ENCODE results near the gene UPF1. TPM values are rescaled to one million over a fixed set of nuclear protein-coding genes. Genes with fewer than 3 reads are reported as not detected.

Gene UPF1
- polyA plus RNA-seq, 3 donors = 2.6 to 43.7 (median 3.2) TPM

- no peak for TF ChIP-seq CTCF (IDR thresholded peaks at IDR 0.05)
Measured at GRCh38 chr19:18898607-18899408, 67.0 kb downstream of the UPF1 start.

GRCh38 chr19:18899624-18900560 is 68.1 kb downstream of the UPF1 start:
- Histone ChIP-seq H3K4me2 (replicated peaks; ENCODE audit: extremely low read depth, low read length, poor library complexity, severe bottlenecking) (no peak overlapping the region), H3K27ac (ENCODE audit: low read depth in 1 of 2, low read length in 2 of 2) (no peak overlapping the region), H3K4me1 (ENCODE audit: control insufficient read depth in 1 of 2, insufficient read depth in 2 of 2, low read length in 2 of 2) (peaks cover 4 to 9% of the 10 kb centered on the region in 2 donors), H3K36me3 (replicated peaks in 1 of 2; ENCODE audit: control insufficient read depth in 1 of 2, insufficient read depth in 2 of 2, low read length in 2 of 2) (peaks cover 50 to 55% of the 10 kb centered on the region in 2 donors), H2AFZ (ENCODE audit: insufficient read depth, low read depth, low read length, poor library complexity, severe bottlenecking) (no peak overlapping the region), H3K4me3 (replicated peaks in 1 of 3; ENCODE audit: low read depth in 2 of 3, low read length in 3 of 3) (no peak overlapping the region), H3K9me3 (replicated peaks in 1 of 2; ENCODE audit: control insufficient read depth in 1 of 2, insufficient read depth in 1 of 2, low read length in 2 of 2) (peaks cover 0 to 2% of the 10 kb centered on the region in 2 donors), H3K79me2 (ENCODE audit: insufficient read depth, low read length) (no peaks in the 10 kb centered on the region), H3K27me3 (ENCODE audit: control insufficient read depth in 2 of 2, insufficient read depth in 2 of 2, low read length in 2 of 2) (peaks cover 3 to 19% of the 10 kb centered on the region in 2 donors), H3K9ac (ENCODE audit: insufficient read depth, low read length, poor library complexity, severe bottlenecking) (no peak overlapping the region), H4K20me1 (ENCODE audit: insufficient read depth, low read length) (peaks cover 40% of the 10 kb centered on the region)
- Mint-ChIP-seq H3K27me3 (ENCODE audit: low read depth in 3 of 3) (peaks cover 16 to 26% (median 18%) of the 10 kb centered on the region in 3 donors), H3K4me3 (no peak overlapping the region), H3K27ac (no peak overlapping the region), H3K9me3 (peaks cover 0 to 7% (median 4%) of the 10 kb centered on the region in 7 donors), H3K4me1 (peaks cover 11% of the 10 kb centered on the region), H3K36me3 (peaks cover 46 to 61% of the 10 kb centered on the region in 2 donors)
- 99% methylated on average over 13 of the region's 20 CpGs for WGBS (ENCODE audit: insufficient coverage)
- TF ChIP-seq CTCF (IDR thresholded peaks at IDR 0.05) = no peak
- DNase-seq = no peak
- intact Hi-C loops (cut with micrococcal nuclease) = no loop called here

More at GRCh38 chr19:18898607-18899408, 67.0 kb downstream of the UPF1 start:
- intact Hi-C loops (cut with micrococcal nuclease) = no loop called here
- Histone ChIP-seq H3K4me1 (ENCODE audit: control insufficient read depth in 1 of 2, insufficient read depth in 2 of 2, low read length in 2 of 2) (peaks cover 4 to 10% of the 10 kb centered on the region in 2 donors), H3K36me3 (replicated peaks in 1 of 2; ENCODE audit: control insufficient read depth in 1 of 2, insufficient read depth in 2 of 2, low read length in 2 of 2) (peaks cover 41 to 44% of the 10 kb centered on the region in 2 donors), H4K20me1 (ENCODE audit: insufficient read depth, low read length) (peaks cover 35% of the 10 kb centered on the region), H3K9me3 (replicated peaks in 1 of 2; ENCODE audit: control insufficient read depth in 1 of 2, insufficient read depth in 1 of 2, low read length in 2 of 2) (peaks cover 0 to 5% of the 10 kb centered on the region in 2 donors), H3K27me3 (ENCODE audit: control insufficient read depth in 2 of 2, insufficient read depth in 2 of 2, low read length in 2 of 2) (peaks cover 3 to 30% of the 10 kb centered on the region in 2 donors), H3K27ac (ENCODE audit: low read depth in 1 of 2, low read length in 2 of 2) (no peak overlapping the region), H2AFZ (ENCODE audit: insufficient read depth, low read depth, low read length, poor library complexity, severe bottlenecking) (no peak overlapping the region), H3K9ac (ENCODE audit: insufficient read depth, low read length, poor library complexity, severe bottlenecking) (no peak overlapping the region), H3K79me2 (ENCODE audit: insufficient read depth, low read length) (no peaks in the 10 kb centered on the region), H3K4me2 (replicated peaks; ENCODE audit: extremely low read depth, low read length, poor library complexity, severe bottlenecking) (no peak overlapping the region), H3K4me3 (replicated peaks in 1 of 3; ENCODE audit: low read depth in 2 of 3, low read length in 3 of 3) (no peak overlapping the region)
- H3K4me3 Mint-ChIP-seq = no peak overlapping the region
- peaks cover 0 to 8% (median 4%) of the 10 kb centered on the region in 7 donors for H3K9me3 Mint-ChIP-seq
- 93% methylated on average over 15 of the region's 18 CpGs for WGBS (ENCODE audit: insufficient coverage)
- H3K27ac Mint-ChIP-seq = no peak overlapping the region
- H3K36me3 Mint-ChIP-seq = peaks cover 39 to 50% of the 10 kb centered on the region in 2 donors
- DNase-seq = no peak
- peaks cover 14% of the 10 kb centered on the region for H3K4me1 Mint-ChIP-seq
- peaks cover 25 to 37% (median 26%) of the 10 kb centered on the region in 3 donors for H3K27me3 Mint-ChIP-seq (ENCODE audit: low read depth in 3 of 3)

Measured in CD14-positive monocyte (primary cell).